ENCODE measurements around the gene CNTNAP2. TPM values are rescaled to one million over a fixed set of nuclear protein-coding genes. Genes with fewer than 3 reads are reported as not detected.

CNTNAP2 gene
- total and polyA plus RNA-seq, 2 donors (not counting 1 experiment from before 2014, with no cell fraction given), result not detected

DNA sequence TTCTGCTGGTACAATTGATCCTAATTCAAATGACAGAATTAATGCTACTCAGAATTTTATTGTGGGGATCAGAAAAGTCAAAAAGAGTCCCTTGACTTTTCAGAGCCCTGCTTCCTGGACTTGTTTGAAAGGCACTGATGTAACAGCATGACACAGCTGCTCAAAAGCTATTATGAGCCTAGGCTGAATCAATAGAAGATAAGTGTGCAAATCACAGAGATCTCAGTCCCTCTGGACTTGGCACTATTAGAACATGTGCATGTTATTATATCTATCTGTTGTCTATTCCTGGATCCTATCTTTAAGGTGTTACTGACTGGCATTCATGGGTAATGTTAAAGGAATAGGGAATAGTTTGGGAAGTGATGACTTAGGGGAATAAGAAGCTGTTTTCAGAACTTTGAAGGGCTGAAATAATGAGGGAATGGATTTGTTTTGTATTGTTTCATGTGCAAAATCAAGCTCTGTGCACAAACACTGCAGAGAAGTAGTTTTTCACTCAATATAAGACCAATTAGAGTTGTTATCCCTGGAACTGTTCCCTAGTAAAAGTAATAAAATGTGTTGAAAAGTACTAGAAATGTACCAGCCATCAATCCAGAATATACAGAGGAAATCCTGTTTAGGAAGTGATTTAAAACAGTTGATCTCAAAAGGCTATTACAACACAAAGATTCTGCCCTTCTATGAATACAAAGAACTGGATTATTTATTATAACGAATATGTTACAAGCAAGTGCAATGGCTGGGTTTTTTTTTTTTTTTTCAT, 1659.1 kb downstream of the CNTNAP2 start:
- Histone ChIP-seq H3K36me3 (ENCODE audit: control insufficient read depth, insufficient read depth, low read length) (no peaks in the 10 kb centered on the region), H3K4me1 (ENCODE audit: control insufficient read depth, extremely low read depth, insufficient read depth, low read length) (no peaks in the 10 kb centered on the region), H3K9me3 (ENCODE audit: control insufficient read depth, insufficient read depth, low read depth, low read length) (no peaks in the 10 kb centered on the region), H3K27ac (ENCODE audit: insufficient read depth, low read length) (no peak overlapping the region), H3K9ac (ENCODE audit: insufficient read depth, low read length) (no peak overlapping the region), H2AFZ (ENCODE audit: low read length) (no peak overlapping the region), H3K4me2 (ENCODE audit: extremely low read depth, insufficient read depth, low read length) (no peak overlapping the region), H3K4me3 (replicated peaks in 1 of 4; ENCODE audit: control extremely low read depth in 1 of 4, insufficient read depth in 1 of 4, low read depth in 3 of 4, low read length in 4 of 4) (no peak overlapping the region), H4K20me1 (ENCODE audit: control insufficient read depth, extremely low read depth, insufficient read depth, low read length) (no peaks in the 10 kb centered on the region), H3K27me3 (ENCODE audit: control insufficient read depth, insufficient read depth, low read length) (no peaks in the 10 kb centered on the region), H3K79me2 (ENCODE audit: control insufficient read depth, insufficient read depth, low read length) (no peaks in the 10 kb centered on the region)
- peak in 1 of 2 donors; percentile 15 for DNase-seq (ENCODE audit: low read depth in 2 of 2)
- TF ChIP-seq, protein P1, sequence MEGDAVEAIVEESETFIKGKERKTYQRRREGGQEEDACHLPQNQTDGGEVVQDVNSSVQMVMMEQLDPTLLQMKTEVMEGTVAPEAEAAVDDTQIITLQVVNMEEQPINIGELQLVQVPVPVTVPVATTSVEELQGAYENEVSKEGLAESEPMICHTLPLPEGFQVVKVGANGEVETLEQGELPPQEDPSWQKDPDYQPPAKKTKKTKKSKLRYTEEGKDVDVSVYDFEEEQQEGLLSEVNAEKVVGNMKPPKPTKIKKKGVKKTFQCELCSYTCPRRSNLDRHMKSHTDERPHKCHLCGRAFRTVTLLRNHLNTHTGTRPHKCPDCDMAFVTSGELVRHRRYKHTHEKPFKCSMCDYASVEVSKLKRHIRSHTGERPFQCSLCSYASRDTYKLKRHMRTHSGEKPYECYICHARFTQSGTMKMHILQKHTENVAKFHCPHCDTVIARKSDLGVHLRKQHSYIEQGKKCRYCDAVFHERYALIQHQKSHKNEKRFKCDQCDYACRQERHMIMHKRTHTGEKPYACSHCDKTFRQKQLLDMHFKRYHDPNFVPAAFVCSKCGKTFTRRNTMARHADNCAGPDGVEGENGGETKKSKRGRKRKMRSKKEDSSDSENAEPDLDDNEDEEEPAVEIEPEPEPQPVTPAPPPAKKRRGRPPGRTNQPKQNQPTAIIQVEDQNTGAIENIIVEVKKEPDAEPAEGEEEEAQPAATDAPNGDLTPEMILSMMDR (conservative IDR thresholded peaks at IDR 0.05 in 1 of 2, IDR thresholded peaks at IDR 0.05 in 1 of 2; ENCODE audit: low read depth in 1 of 2, low read length in 2 of 2), result no peak
- no peak for TF ChIP-seq EZH2 (IDR thresholded peaks at IDR 0.05; ENCODE audit: low read length, missing control alignments)

DNA sequence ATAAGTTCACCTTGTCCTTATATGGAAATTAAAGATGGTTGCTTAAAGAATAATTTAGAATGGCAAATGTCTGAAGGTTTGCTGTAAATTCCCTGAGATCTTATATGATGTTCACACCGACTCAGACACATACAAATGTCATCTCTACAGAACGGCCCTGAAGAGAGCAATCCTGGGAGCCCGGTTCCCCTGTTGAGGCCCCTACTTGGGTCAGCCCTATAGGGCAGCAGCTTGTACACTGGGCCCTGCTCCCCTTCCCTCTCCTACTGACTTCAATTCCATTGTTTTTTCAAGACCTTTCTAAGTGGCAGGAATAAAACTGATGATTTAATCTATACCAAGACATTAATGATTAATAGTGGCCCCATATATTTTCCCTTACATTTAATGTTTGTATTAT, 1660.7 kb downstream of the CNTNAP2 start:
- H4K20me1 ChIP-seq (ENCODE audit: control insufficient read depth, extremely low read depth, insufficient read depth, low read length), result no peaks in the 10 kb centered on the region
- no peak overlapping the region for H3K4me2 ChIP-seq (ENCODE audit: extremely low read depth, insufficient read depth, low read length)
- no peaks in the 10 kb centered on the region for H3K27me3 ChIP-seq (ENCODE audit: control insufficient read depth, insufficient read depth, low read length)
- H3K9ac ChIP-seq (ENCODE audit: insufficient read depth, low read length), result no peak overlapping the region
- TF ChIP-seq, protein P1 (conservative IDR thresholded peaks at IDR 0.05 in 1 of 2, IDR thresholded peaks at IDR 0.05 in 1 of 2; ENCODE audit: low read depth in 1 of 2, low read length in 2 of 2), result no peak
- TF ChIP-seq EZH2 (IDR thresholded peaks at IDR 0.05; ENCODE audit: low read length, missing control alignments), result no peak
- H3K36me3 ChIP-seq (ENCODE audit: control insufficient read depth, insufficient read depth, low read length), result no peaks in the 10 kb centered on the region
- H2AFZ ChIP-seq (ENCODE audit: low read length), result no peak overlapping the region
- H3K27ac ChIP-seq (ENCODE audit: insufficient read depth, low read length), result no peak overlapping the region
- no peaks in the 10 kb centered on the region for H3K9me3 ChIP-seq (ENCODE audit: control insufficient read depth, insufficient read depth, low read depth, low read length)
- H3K4me1 ChIP-seq (ENCODE audit: control insufficient read depth, extremely low read depth, insufficient read depth, low read length), result no peaks in the 10 kb centered on the region
- H3K4me3 ChIP-seq (replicated peaks in 1 of 4; ENCODE audit: control extremely low read depth in 1 of 4, insufficient read depth in 1 of 4, low read depth in 3 of 4, low read length in 4 of 4), result no peak overlapping the region
- no peak for DNase-seq (ENCODE audit: low read depth in 2 of 2)
- no peaks in the 10 kb centered on the region for H3K79me2 ChIP-seq (ENCODE audit: control insufficient read depth, insufficient read depth, low read length)

DNA sequence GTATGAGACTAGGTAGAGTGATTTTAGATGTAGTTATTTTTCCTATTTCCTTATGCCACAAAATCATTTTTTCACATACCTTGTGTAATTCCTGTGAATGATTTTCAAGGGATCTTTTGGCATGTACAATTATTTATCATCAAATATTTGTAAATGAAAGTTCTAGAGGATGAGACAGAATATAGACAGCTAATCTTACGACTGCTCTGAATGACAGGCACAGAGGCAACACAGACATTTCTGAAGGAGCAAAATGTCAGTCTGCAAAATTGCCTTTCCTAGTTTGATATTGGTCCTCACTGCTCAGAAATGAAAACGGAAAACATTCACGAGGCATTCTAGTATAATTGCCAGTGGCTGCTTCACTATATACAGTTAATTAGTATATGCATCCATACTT, 1663.3 kb downstream of the CNTNAP2 start:
- Histone ChIP-seq H2AFZ (ENCODE audit: low read length) (no peak overlapping the region), H3K4me3 (replicated peaks in 1 of 4; ENCODE audit: control extremely low read depth in 1 of 4, insufficient read depth in 1 of 4, low read depth in 3 of 4, low read length in 4 of 4) (no peak overlapping the region), H3K4me1 (ENCODE audit: control insufficient read depth, extremely low read depth, insufficient read depth, low read length) (no peaks in the 10 kb centered on the region), H3K27me3 (ENCODE audit: control insufficient read depth, insufficient read depth, low read length) (no peaks in the 10 kb centered on the region), H3K9ac (ENCODE audit: insufficient read depth, low read length) (no peak overlapping the region), H3K79me2 (ENCODE audit: control insufficient read depth, insufficient read depth, low read length) (no peaks in the 10 kb centered on the region), H3K27ac (ENCODE audit: insufficient read depth, low read length) (no peak overlapping the region), H3K4me2 (ENCODE audit: extremely low read depth, insufficient read depth, low read length) (no peak overlapping the region), H3K36me3 (ENCODE audit: control insufficient read depth, insufficient read depth, low read length) (no peaks in the 10 kb centered on the region), H4K20me1 (ENCODE audit: control insufficient read depth, extremely low read depth, insufficient read depth, low read length) (no peaks in the 10 kb centered on the region), H3K9me3 (ENCODE audit: control insufficient read depth, insufficient read depth, low read depth, low read length) (no peaks in the 10 kb centered on the region)
- DNase-seq (ENCODE audit: low read depth in 2 of 2), result no peak
- no peak for TF ChIP-seq EZH2 (IDR thresholded peaks at IDR 0.05; ENCODE audit: low read length, missing control alignments)
- TF ChIP-seq, protein P1 (conservative IDR thresholded peaks at IDR 0.05 in 1 of 2, IDR thresholded peaks at IDR 0.05 in 1 of 2; ENCODE audit: low read depth in 1 of 2, low read length in 2 of 2), result no peak

All from fibroblast of lung (primary cell).